Tibial artery (tissue), 4 donors: ENCODE results near the gene AQP12A.

Experiments
- DNase-seq, 2 donors: peaks; one replicate each; pipeline ENCODE4 v3.0.0-alpha.2; 2019
- H3K27ac ChIP-seq, 2 donors: fragments of 200-600 bp; sonication (generic) in 1 of 2; 1 replicate in 1 of 2; 2 replicates in 1 of 2; pipeline ENCODE4 v1.5.1; 2018 to 2019; ENCODE audit warnings: mild to moderate bottlenecking in 1 of 2
- H3K27me3 ChIP-seq, 2 donors: fragments of 200-600 bp; sonication (generic) in 1 of 2; one replicate each; pipeline versions ENCODE4 v1.5.1 to v1.6.0; 2016 to 2019
- H3K36me3 ChIP-seq, 3 donors: fragments of 200-600 bp; sonication (generic) in 2 of 3; one replicate each; pipeline ENCODE4 v1.5.1; 2016 to 2019; ENCODE audit warnings: mild to moderate bottlenecking in 2 of 3
- H3K4me1 ChIP-seq, 4 donors: fragments of 200-600 bp; sonication (generic) in 2 of 4; 1 replicate in 3 of 4; 2 replicates in 1 of 4; pipeline ENCODE4 v1.5.1; 2016 to 2019
- H3K4me3 ChIP-seq, 2 donors: fragments of 200-600 bp; sonication (generic) in 1 of 2; 1 replicate in 1 of 2; 2 replicates in 1 of 2; pipeline ENCODE4 v1.5.1; 2018 to 2019; ENCODE audit warnings: mild to moderate bottlenecking in 2 of 2
- H3K9me3 ChIP-seq, 3 donors: fragments of 200-600 bp; sonication (generic) in 1 of 3; one replicate each; pipeline ENCODE4 v1.5.1; 2016 to 2019
- CTCF ChIP-seq, 2 experiments: fragments of 200-600 bp in 1 of 2; fragments of 450-650 bp in 1 of 2; IDR thresholded peaks; one replicate each; pipeline ENCODE4 v1.5.1; 2017 to 2019; ENCODE audit warnings: antibody characterized with exemption in 2 of 2, mild to moderate bottlenecking in 1 of 2, moderate library complexity in 1 of 2
- intact Hi-C: fragments of 100-400 bp; cut with DNase I; formaldehyde crosslinking; loops from one replicate; pipeline ENCODE4 v1.15.0; 2023; ENCODE audit warnings: low total_unique reads

AQP12A gene

GRCh38 chr2:240720686-240721595 lies 29.3 kb downstream of the AQP12A start:
- no peak overlapping the region for H3K27ac ChIP-seq
- H3K4me1 ChIP-seq, result no peaks in the 10 kb centered on the region
- DNase-seq, result no peak
- no peaks in the 10 kb centered on the region for H3K36me3 ChIP-seq
- no peak for TF ChIP-seq CTCF (IDR thresholded peaks at IDR 0.05)
- H3K4me3 ChIP-seq, result no peak overlapping the region
- peaks cover 0 to 54% of the 10 kb centered on the region in 2 donors for H3K27me3 ChIP-seq
- no peaks in the 10 kb centered on the region for H3K9me3 ChIP-seq
- intact Hi-C loops, result no loop called here

- no peak overlapping the region for H3K27ac ChIP-seq
- H3K4me1 ChIP-seq, result no peaks in the 10 kb centered on the region
- no peaks in the 10 kb centered on the region for H3K9me3 ChIP-seq
- intact Hi-C loops, result no loop called here
- no peak for TF ChIP-seq CTCF (IDR thresholded peaks at IDR 0.05)
- H3K4me3 ChIP-seq, result no peak overlapping the region
- no peaks in the 10 kb centered on the region for H3K36me3 ChIP-seq
- H3K27me3 ChIP-seq, result peaks cover 0 to 47% of the 10 kb centered on the region in 2 donors
- no peak for DNase-seq
These were observed 30.0 kb downstream of the AQP12A start for GRCh38 chr2:240721596-240722180.

GRCh38 chr2:240722376-240722775 lies 30.7 kb downstream of the AQP12A start:
- peaks cover 0 to 43% of the 10 kb centered on the region in 2 donors for H3K27me3 ChIP-seq
- intact Hi-C loops, result no loop called here
- H3K27ac ChIP-seq, result no peak overlapping the region
- no peak for TF ChIP-seq CTCF (IDR thresholded peaks at IDR 0.05)
- H3K4me1 ChIP-seq, result no peaks in the 10 kb centered on the region
- no peaks in the 10 kb centered on the region for H3K36me3 ChIP-seq
- no peak overlapping the region for H3K4me3 ChIP-seq
- no peaks in the 10 kb centered on the region for H3K9me3 ChIP-seq
- no peak for DNase-seq

GRCh38 chr2:240722796-240723735 lies 31.4 kb downstream of the AQP12A start:
- H3K4me3 ChIP-seq, result no peak overlapping the region
- H3K36me3 ChIP-seq, result no peaks in the 10 kb centered on the region
- no peak overlapping the region for H3K27ac ChIP-seq
- TF ChIP-seq CTCF (IDR thresholded peaks at IDR 0.05), result no peak
- intact Hi-C loops, result no loop called here
- H3K4me1 ChIP-seq, result no peaks in the 10 kb centered on the region
- no peaks in the 10 kb centered on the region for H3K9me3 ChIP-seq
- H3K27me3 ChIP-seq, result peaks cover 0 to 43% of the 10 kb centered on the region in 2 donors
- DNase-seq, result no peak

GRCh38 chr2:240723851-240724250 lies 32.2 kb downstream of the AQP12A start:
- Histone ChIP-seq H3K4me1 (no peaks in the 10 kb centered on the region), H3K36me3 (no peaks in the 10 kb centered on the region), H3K9me3 (no peaks in the 10 kb centered on the region), H3K27me3 (peaks cover 0 to 43% of the 10 kb centered on the region in 2 donors), H3K27ac (no peak overlapping the region), H3K4me3 (no peak overlapping the region)
- DNase-seq, result no peak
- TF ChIP-seq CTCF (IDR thresholded peaks at IDR 0.05), result no peak
- intact Hi-C loops, result no loop called here
